Spleen (tissue), 11 donors: ENCODE results near the gene VRK1. TPM values are rescaled to one million over a fixed set of nuclear protein-coding genes. Genes with fewer than 3 reads are reported as not detected.
"Not testable (repeated sequence)": the region's sequence is repeated elsewhere in the genome, so short reads cannot be mapped to it uniquely, and the experiment has no call there.

Experiments
- DNase-seq: peaks from one replicate; pipeline ENCODE4 v3.0.0-alpha.2; 2020
- H3K27ac ChIP-seq, 8 donors: fragments of 200-600 bp; sonication (generic) in 7 of 8; 1 replicate in 4 of 8; 2 replicates in 4 of 8; pipeline versions ENCODE4 v1.5.0 to v1.8.0; 2016 to 2021; ENCODE audit warnings: inconsistent platforms in 4 of 8, mild to moderate bottlenecking in 4 of 8, moderate library complexity in 1 of 8
- H3K27me3 ChIP-seq, 7 donors: fragments of 200-600 bp; sonication (generic) in 6 of 7; replicated peaks in 1 of 7; 1 replicate in 4 of 7; 2 replicates in 3 of 7; pipeline versions ENCODE4 v1.5.0 to v1.8.0; 2016 to 2021; ENCODE audit warnings: inconsistent platforms in 3 of 7, mild to moderate bottlenecking in 1 of 7
- H3K36me3 ChIP-seq, 6 donors: fragments of 200-600 bp; sonication (generic) in 5 of 6; 1 replicate in 4 of 6; 2 replicates in 2 of 6; pipeline versions ENCODE4 v1.5.0 to v1.8.0; 2016 to 2021; ENCODE audit warnings: inconsistent platforms in 2 of 6
- H3K4me1 ChIP-seq, 6 donors: fragments of 200-600 bp; sonication (generic) in 5 of 6; 1 replicate in 3 of 6; 2 replicates in 3 of 6; pipeline versions ENCODE4 v1.5.0 to v1.8.0; 2016 to 2021; ENCODE audit warnings: inconsistent platforms in 3 of 6
- H3K4me3 ChIP-seq, 8 donors: fragments of 200-600 bp; sonication (generic) in 7 of 8; 1 replicate in 4 of 8; 2 replicates in 4 of 8; pipeline versions ENCODE4 v1.5.0 to v1.8.0; 2016 to 2021; ENCODE audit warnings: inconsistent platforms in 4 of 8, mild to moderate bottlenecking in 4 of 8, moderate library complexity in 2 of 8
- H3K9me3 ChIP-seq, 8 donors: fragments of 200-600 bp; sonication (generic) in 7 of 8; 1 replicate in 4 of 8; 2 replicates in 4 of 8; pipeline versions ENCODE4 v1.5.0 to v1.8.0; 2016 to 2021; ENCODE audit warnings: inconsistent platforms in 4 of 8
- POLR2A ChIP-seq, 3 donors: fragments of 450-650 bp; IDR thresholded peaks; one replicate each; pipeline ENCODE4 v1.5.1; 2017; ENCODE audit warnings: antibody characterized with exemption in 3 of 3, mild to moderate bottlenecking in 1 of 3
- POLR2AphosphoS5 ChIP-seq, 3 donors: sonication (generic); formaldehyde crosslinking; IDR thresholded peaks; one replicate each; pipeline ENCODE4 v1.5.1; 2017; ENCODE audit warnings: antibody characterized with exemption in 3 of 3
- WGBS, 5 donors: extraction: QIAGEN DNeasy Blood & Tissue Kit in 3 of 5; methylation state at CpG; one replicate each; pipeline versions ENCODE4 v1.1.5 to v1.1.7; 2013 to 2018; 5-methylcytosine and 5-hydroxymethylcytosine counted together
- intact Hi-C: fragments of 100-400 bp; cut with DNase I; formaldehyde crosslinking; loops from one replicate; pipeline ENCODE4 v1.15.0; 2023; ENCODE audit warnings: low total_unique reads
- polyA plus RNA-seq, 3 donors: library from polyadenylated mRNA; stranded (reverse); fragments of 200-250 nt; gene quantifications; one replicate each; pipeline ENCODE4 v1.2.1, GENCODE V29; 2013
- total RNA-seq, 7 donors: library from RNA; depleted of rRNA in 3 of 7; stranded (reverse); fragments of >200 nt in 3 of 7; fragmentation: NEBNext Ultra II Directional in 4 of 7; extraction: Animal tissue kit (Norgen Biotek cat#: 25700) in 4 of 7; gene quantifications; one replicate each; pipeline versions ENCODE4 v1.1.0 to v1.2.1, GENCODE V29; 2016 to 2021
- TF ChIP-seq, protein P1 (sequence below), 11 experiments: fragments of 200-600 bp in 7 of 11; fragments of 450-650 bp in 4 of 11; sonication (generic) in 4 of 11; IDR thresholded peaks in 8 of 11; conservative IDR thresholded peaks in 3 of 11; 1 replicate in 7 of 11; 2 replicates in 4 of 11; pipeline versions ENCODE4 v1.4.0 to v1.8.0; 2016 to 2021; ENCODE audit warnings: antibody characterized with exemption in 11 of 11, inconsistent platforms in 4 of 11, mild to moderate bottlenecking in 1 of 11
- donor health status: healthy with polysubstance abuse.
- donor health status: DM: no; HTN: no; CAD: no; lungs with moderate emphysema.
- donor health status: DM: no; HTN: no; CAD: no.
- donor health status: Bipolar disorder and iron deficiency.
- donor health status: healthy.
- donor health status: DM: no; HTN: no; CAD: no.
- donor health status: DM: yes; HTN: yes; CAD: no.

The VRK1 gene
- total and polyA plus RNA-seq, 10 donors, result 16.1 to 48.5 (median 29.4) TPM

DNA sequence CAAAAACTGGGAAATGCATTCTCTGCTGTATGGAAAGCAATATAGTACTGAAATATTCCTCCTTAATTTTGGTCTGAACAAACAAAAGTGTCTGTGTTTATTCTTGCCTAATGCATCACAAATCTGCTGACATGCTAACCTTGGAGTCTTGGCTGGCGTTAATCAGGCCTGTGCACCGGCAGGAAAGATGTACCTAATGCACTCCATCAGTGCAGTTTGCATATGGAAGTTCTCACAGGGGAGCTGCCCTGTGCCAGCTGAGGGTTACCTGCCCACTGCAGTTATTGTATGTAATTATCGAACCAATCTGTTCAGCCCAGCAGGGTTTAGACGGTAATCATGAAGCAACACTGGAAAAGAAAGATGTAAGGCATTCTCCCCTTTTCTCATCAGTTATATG is 76.9 kb downstream of the VRK1 start:
- intact Hi-C loops, result no loop called here
- WGBS, 5 donors, result 82 to 88% (median 83%) methylated on average over 4 of the region's 4 CpGs
- peaks cover 0 to 51% (median 9%) of the 10 kb centered on the region in 6 donors for H3K36me3 ChIP-seq
- H3K9me3 ChIP-seq, result no peaks in the 10 kb centered on the region
- no peak for DNase-seq
- no peak overlapping the region for H3K4me3 ChIP-seq
- no peak overlapping the region for H3K27ac ChIP-seq
- H3K4me1 ChIP-seq, result no peaks in the 10 kb centered on the region
- no peak for TF ChIP-seq POLR2A (IDR thresholded peaks at IDR 0.05)
- TF ChIP-seq, protein P1, sequence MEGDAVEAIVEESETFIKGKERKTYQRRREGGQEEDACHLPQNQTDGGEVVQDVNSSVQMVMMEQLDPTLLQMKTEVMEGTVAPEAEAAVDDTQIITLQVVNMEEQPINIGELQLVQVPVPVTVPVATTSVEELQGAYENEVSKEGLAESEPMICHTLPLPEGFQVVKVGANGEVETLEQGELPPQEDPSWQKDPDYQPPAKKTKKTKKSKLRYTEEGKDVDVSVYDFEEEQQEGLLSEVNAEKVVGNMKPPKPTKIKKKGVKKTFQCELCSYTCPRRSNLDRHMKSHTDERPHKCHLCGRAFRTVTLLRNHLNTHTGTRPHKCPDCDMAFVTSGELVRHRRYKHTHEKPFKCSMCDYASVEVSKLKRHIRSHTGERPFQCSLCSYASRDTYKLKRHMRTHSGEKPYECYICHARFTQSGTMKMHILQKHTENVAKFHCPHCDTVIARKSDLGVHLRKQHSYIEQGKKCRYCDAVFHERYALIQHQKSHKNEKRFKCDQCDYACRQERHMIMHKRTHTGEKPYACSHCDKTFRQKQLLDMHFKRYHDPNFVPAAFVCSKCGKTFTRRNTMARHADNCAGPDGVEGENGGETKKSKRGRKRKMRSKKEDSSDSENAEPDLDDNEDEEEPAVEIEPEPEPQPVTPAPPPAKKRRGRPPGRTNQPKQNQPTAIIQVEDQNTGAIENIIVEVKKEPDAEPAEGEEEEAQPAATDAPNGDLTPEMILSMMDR (IDR thresholded peaks at IDR 0.05 in 8 of 11, conservative IDR thresholded peaks at IDR 0.05 in 3 of 11), result no peak
- no peak for TF ChIP-seq POLR2AphosphoS5 (IDR thresholded peaks at IDR 0.05)
- no peaks in the 10 kb centered on the region for H3K27me3 ChIP-seq

DNA sequence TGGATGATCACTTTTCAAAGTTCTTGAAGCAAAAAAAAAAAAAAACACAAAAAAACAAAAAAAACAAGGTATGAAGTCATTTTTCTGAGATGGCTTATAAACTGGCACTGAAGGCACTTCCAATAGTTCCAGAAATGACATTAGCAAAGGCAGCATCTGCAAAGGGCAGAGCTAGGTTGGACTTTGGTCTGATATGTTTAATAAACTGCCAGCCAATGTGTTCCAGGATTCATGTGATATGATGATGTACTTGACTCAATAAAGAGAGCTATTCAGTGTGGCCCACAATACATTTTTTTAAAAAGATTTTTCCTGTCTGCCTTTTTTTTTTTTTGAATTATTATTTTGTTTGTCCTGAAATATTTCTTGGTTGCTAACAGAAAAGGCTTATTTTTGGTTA is 79.6 kb downstream of the VRK1 start:
- Histone ChIP-seq H3K27ac (no peak overlapping the region), H3K4me1 (no peaks in the 10 kb centered on the region), H3K36me3 (peaks cover 0 to 60% (median 9%) of the 10 kb centered on the region in 6 donors), H3K9me3 (no peaks in the 10 kb centered on the region), H3K4me3 (no peak overlapping the region), H3K27me3 (no peaks in the 10 kb centered on the region)
- intact Hi-C loops, result no loop called here
- TF ChIP-seq, protein P1 (IDR thresholded peaks at IDR 0.05 in 8 of 11, conservative IDR thresholded peaks at IDR 0.05 in 3 of 11), result no peak
- TF ChIP-seq POLR2A (IDR thresholded peaks at IDR 0.05) (no peak), POLR2AphosphoS5 (IDR thresholded peaks at IDR 0.05) (no peak)
- DNase-seq, result no peak

DNA sequence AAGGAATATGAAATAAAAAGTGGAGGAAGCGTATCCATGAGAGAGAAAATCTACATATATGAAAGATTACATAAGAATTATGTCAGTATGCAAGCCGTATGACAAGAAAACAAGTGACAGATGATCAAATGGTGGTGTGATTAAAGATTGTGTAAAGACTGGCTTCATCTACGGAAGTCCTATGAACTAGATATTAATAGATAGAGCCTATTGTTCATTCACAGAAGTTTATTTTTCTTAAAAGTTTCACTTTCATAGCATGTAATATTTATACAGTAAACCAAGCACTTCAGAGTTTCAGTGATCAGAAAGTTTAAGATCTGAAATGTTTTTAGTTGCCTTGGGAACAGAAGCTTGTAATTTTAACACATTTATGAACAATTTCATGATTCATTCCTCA is 84.5 kb downstream of the VRK1 start:
- no peak overlapping the region for H3K4me3 ChIP-seq
- no peaks in the 10 kb centered on the region for H3K4me1 ChIP-seq
- no peak overlapping the region for H3K27ac ChIP-seq
- H3K27me3 ChIP-seq, result no peaks in the 10 kb centered on the region
- 89 to 99% (median 93%) methylated on average over 3 of the region's 3 CpGs for WGBS, 5 donors
- DNase-seq, result no peak
- TF ChIP-seq, protein P1 (IDR thresholded peaks at IDR 0.05 in 8 of 11, conservative IDR thresholded peaks at IDR 0.05 in 3 of 11), result no peak
- TF ChIP-seq POLR2A (IDR thresholded peaks at IDR 0.05) (no peak), POLR2AphosphoS5 (IDR thresholded peaks at IDR 0.05) (no peak)
- peaks cover 0 to 8% (median 3%) of the 10 kb centered on the region in 8 donors for H3K9me3 ChIP-seq
- peaks cover 0 to 38% (median 2%) of the 10 kb centered on the region in 6 donors for H3K36me3 ChIP-seq
- intact Hi-C loops, result no loop called here

DNA sequence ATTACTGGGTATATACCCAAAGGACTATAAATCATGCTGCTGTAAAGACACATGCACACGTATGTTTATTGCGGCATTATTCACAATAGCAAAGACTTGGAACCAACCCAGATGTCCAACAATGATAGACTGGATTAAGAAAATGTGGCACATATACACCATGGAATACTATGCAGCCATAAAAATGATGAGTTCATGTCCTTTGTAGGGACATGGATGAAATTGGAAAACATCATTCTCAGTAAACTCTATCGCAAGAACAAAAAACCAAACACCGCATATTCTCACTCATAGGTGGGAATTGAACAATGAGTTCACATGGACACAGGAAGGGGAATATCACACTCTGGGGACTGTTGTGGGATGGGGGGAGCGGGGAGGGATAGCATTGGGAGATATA is 86.8 kb downstream of the VRK1 start:
- H3K9me3 ChIP-seq, H3K4me3 ChIP-seq, intact Hi-C loops, H3K4me1 ChIP-seq, H3K27ac ChIP-seq, DNase-seq, H3K27me3 ChIP-seq: not testable (repeated sequence)
- 97 to 100% (median 99%) methylated on average over 5 of the region's 5 CpGs for WGBS, 5 donors
- peaks cover 0 to 21% (median 2%) of the 10 kb centered on the region in 6 donors for H3K36me3 ChIP-seq

DNA sequence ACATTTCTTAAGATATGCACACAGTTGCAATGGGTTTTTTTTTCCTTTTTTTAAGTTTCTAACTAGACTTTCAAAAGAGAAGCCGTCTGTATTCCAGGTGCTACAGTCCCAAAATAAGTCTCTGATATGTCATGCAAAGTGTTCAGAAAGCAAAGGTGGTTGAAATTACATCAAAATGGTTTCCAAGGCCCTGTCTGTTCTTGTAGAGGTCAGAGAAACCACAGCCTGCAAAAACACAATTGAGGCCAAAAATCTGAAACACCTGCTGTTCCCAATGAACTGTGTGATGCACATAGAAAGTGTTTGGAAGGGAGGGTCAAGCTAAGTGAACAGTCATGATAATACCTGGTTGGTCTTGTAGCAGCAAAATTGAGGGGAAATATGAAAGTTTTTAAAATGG is 91.0 kb downstream of the VRK1 start:
- TF ChIP-seq POLR2A (IDR thresholded peaks at IDR 0.05) (no peak), POLR2AphosphoS5 (IDR thresholded peaks at IDR 0.05) (no peak)
- TF ChIP-seq, protein P1 (IDR thresholded peaks at IDR 0.05 in 8 of 11, conservative IDR thresholded peaks at IDR 0.05 in 3 of 11), result no peak
- Histone ChIP-seq H3K27ac (no peak overlapping the region), H3K4me1 (no peaks in the 10 kb centered on the region), H3K9me3 (no peaks in the 10 kb centered on the region), H3K36me3 (no peaks in the 10 kb centered on the region), H3K27me3 (no peaks in the 10 kb centered on the region), H3K4me3 (no peak overlapping the region)
- intact Hi-C loops, result no loop called here
- no peak for DNase-seq
- WGBS, 5 donors, result 71 to 97% (median 83%) methylated on average over 1 of the region's 1 CpG
